Hippocampal formation (tissue), 2 donors: ENCODE data around the gene MYO9B.
A peak's percentile ranks its signal among the peaks of the same experiment; 100 is the strongest.

ENCODE experiments used
- DNase-seq, 2 donors: peaks; one replicate each; lab custom pipeline; 2025; lab: John Stamatoyannopoulos, UW

The MYO9B gene

DNA sequence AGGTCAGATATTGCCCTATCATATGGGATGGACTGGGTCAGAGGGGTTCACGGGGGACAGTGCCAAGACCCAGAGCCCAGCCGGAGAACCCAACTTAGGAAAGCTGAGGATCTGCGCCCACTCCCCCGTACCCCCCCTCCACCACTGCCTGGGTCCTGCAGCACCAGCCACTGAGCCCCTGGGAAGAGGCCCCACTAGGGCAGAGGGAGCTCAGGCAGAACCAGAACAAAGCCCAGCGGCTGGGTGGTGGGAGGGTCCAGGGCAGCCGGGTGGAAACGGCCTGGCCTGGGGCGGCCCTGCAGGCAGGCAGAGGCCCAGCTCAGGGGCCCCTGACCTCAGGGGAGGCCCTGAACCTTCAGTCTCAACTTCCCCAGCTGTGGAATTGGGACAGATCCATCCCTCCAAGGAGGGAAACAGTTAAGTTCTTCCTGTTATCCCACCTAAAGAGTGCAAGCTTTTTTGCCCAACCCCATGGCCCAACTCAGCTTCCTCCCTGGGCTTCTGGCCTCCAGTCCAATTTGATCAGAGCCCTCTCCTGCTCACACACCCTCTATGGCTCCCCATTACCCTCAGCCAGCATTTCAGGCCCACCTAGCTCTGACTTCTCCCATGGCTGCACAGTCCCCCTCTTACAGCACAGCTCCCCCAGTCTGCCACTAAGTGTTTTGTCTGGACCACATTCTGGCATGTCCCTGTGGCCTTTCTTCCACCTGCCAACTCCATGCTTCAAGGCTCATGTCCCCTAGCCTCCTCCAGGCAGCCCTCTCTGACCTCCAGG, 167.0 kb downstream of the MYO9B start:
- DNase-seq: no peak

DNA sequence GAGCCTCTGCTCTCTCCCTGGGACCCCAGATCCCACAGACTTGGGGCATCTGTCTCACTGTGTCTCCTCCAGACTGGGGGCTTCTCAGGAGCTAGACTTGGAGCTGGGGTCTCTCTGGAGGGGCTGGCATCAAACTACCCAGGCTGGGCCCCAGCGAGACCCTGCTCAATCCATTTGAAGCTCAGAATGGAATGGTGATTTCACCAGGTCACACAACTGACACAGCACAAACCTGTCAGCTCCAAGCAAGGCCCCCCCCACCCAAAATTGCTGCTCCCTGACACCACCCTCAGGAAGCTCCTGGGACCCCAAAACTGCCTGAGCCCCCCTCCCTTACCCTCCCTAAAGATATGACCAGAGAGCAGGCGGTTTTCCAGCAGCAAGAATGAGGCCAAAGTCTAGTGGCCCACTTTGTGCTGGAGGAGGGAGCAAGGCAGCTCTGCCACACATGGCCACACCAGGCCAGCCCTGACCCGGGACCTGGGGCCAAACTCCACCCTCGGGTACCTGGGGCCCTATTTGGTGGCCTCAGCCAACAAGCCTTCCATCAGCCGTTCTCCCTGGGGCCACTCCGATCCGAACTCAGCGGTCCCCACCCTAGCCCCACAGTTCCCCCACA, 167.7 kb downstream of the MYO9B start:
- DNase-seq: no peak

DNA sequence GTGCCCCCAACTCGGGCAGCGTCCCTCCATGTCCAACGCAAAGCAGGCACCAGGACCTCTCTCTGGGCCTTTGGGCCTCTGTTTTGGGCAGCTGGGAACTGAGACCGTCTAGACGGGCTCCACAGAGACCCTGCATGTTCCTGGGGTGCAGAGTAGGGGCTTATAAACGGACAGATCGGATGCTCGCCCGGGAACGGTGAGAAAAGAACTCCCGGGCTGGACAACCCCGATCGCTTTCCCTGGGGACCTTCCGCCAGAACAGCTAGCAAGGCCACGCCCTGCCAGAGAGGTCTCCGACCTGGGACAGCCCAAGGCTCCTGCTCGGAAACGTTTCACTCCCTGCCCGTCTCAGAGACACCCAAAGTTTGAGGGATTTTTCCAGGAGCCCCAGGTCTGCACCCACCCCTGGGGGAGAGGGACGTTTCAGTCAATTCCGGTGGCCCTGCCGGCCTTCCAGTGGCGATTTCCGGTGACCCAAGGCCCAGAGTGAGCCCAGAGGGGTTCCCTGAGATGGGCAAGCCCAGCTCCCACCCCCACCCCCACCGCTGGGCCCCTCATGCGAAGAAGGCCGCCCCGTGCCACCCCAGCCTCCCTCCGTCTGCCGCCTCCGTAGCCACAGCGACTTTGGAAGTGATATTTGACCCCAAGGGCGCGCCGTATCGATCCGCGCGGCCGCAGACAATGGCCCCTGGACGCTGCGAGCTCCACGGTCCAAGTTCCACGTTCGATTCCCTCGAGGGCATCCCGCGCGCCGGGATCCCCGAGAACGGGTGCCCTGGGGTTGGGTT, 168.4 kb downstream of the MYO9B start:
- DNase-seq: no peak

DNA sequence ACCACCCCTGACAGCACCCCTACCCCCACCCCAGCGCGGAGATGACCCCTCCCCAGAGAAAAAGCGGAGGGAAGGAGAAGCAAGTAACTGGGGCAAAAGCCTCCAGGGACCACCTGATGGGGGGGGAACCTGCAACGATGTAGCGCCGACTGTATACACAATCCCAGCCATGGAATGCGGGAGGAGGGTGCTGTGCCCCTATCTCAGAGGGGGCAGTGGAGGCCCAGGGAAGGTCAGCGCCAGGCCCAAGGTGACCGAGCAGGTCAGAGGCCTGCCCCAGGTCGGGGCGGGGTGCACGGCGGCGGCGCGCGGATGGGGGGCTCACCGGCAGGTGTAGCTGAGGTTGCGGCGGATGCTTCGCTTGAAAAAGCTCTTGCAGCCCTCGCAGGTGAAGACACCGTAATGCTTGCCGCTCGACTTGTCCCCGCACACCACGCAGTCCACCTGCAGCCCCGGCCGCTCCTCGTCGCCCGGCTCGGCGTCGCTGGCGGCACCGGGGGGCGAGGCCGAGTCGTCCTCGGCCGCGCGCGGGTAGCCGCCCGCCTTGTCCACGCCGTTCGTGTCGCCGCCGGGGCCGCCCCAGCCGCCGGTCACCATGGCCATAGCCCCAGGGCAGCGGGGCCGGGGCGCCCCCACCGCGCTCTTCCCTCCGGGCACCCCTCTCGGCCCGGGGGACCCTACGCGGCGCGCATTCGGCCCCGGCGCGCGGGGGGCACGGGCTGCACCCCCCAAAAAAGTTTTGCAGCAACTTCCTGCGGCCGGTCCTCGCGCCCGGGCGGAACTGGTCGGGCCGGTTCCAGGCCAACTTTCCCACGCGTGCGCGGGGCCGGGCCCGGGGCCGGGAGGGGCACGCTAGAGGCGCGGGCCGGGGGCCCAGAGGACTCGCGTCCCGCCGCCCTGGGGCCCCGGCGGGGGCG, 169.3 kb downstream of the MYO9B start:
- no peak for DNase-seq

DNA sequence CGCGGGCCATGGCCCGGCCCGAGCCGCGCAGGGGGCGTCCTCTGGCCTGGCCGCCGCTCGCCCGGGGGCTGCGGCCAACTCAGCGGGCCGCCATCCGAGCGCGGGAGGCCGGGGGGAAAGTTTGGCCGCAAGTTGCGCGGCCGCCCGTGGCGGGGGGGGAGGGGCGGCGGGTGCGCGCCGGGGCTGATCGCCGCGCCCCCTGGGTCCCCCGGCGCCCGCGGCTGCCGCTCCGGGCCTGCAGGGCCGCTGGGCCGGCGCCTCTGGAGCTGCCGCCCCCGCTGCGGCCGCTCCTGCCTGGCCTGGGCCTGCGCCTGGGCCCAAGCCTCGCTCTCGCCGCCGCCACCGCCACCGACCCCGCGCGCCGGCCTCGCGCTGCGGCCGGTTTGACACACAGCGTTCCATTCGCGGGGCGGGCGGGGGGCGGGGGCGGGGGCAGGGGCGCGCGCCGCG, 170.0 kb downstream of the MYO9B start, which contains the start of gene NR2F6:
Gene NR2F6, minus strand, starts transcription at position 385 of the 450 bp plus-strand sequence. CDS start 699 bp downstream, outside the sequence.
- DNase-seq: no peak

DNA sequence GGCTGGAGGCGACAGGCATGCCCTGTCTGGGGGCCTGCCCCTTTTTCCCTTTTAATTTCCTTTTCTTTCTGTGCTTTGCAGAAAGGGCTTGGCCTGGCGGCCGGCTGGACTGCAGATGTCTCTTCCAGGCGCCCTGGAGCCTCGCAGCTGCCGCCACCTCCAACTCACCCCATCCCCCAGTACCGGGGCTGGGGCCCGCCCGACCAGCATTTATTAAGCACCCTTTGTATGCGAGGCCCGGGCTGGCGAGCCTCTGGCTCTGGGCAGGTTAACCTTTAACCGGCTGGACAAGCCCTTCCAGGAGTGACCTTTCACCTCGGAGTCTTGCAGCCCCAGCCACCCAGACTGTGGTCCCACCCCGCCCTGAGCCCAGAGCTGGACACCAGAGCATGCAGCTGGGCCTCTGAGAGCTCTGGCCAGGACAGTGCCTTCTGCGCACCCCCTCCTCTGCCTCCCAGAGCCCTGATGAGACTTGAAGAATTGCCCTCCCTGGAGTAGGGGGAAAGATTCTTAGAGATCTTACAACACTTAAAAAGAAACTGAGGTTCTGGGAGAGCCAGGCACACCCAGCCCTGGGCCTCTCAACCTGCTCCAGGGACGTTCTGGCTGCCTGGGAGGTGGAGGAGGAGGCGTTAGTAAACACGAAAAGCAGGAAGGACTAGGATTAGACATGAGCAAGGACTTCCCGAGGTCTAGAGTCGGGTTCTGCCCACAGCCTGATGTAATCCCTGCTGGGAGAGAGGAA, 171.3 kb downstream of the MYO9B start:
- DNase-seq: no peak

DNA sequence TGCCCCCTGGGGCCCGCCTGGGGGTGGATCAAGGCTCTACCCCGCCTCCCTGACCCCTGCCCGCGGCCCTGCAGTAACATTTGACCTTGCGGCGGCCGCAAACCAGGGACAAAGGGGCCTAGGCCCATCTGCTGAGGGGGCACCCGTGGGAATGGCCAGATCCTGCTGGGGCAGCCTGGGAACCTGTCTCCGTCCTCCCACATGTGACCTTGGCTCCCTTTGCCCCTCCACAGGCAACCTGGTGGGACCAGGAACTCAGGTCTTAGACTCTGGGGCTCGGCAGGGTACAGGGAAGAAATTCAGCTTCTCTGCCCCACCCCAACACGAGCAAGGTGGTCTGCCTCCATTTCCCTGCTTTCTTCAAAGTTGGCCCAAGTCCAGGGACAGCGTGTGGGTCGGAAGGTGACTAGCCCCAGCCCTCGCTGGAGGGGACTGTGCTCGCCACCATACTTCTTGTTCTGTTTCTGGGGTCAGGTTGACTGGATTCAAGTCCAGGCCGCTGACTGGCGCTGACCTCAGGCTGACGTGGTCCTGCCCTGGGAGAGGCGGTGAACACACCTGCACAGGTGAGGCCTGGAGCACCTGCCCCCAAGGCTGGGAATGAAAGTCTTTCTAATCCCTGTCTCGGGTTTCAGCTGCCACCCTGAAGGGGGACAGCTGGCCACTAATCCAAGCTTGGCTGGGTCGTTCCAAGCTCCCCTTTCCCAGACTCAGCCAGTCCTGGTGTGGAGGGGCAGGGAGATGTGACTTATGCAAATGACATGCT, 172.6 kb downstream of the MYO9B start:
- DNase-seq: no peak

DNA sequence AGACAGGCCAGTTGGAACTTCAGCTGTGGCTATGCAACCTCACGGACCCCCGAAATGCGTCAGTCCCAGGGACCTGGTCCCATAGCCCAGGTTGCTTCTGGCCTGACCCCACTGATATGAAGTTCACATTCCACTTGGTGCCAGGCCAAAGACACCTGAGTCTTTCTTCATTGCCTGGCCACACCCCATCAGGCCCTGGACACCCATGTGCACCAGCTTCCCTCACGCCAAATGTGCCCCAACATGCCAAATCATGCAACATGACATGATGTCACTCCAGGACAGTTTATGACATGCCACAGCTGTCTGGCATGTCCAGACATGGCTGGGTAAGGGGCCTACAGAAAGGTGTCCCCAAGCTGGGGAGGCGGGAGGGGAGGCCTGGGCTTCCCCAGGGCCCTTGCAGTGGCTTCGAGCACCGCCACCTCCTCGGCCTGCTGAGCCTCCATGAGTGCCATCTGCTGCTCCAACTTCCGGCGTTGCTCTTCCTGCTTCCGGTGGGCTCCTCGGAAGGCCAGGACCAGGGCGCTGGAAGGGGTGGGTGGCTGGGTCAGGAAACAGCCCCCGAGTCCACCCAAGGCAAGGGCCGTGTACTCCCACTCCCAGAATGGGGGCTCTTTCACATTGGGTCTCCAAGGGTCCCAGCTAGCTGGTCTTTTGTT, 174.4 kb downstream of the MYO9B start:
- no peak for DNase-seq

DNA sequence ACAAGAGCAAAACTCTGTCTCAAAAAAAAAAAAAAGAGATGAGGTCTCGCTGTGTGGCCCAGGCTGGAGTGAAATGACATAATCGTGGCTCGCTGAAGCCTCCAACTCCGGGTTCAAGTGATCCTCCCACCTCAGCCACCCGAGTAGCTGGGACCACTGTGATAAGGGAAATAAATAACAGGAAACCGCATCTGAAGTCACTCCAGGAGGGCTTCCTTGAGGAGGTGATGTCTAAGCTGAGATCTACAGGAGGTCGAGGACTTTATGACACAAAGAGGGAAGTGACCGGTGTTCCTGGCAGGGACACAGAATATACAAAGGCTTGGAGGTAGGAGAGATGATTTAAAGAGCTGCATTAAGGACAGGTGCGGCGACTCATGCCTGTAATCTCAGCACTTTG, 179.1 kb downstream of the MYO9B start:
- DNase-seq: no peak

DNA sequence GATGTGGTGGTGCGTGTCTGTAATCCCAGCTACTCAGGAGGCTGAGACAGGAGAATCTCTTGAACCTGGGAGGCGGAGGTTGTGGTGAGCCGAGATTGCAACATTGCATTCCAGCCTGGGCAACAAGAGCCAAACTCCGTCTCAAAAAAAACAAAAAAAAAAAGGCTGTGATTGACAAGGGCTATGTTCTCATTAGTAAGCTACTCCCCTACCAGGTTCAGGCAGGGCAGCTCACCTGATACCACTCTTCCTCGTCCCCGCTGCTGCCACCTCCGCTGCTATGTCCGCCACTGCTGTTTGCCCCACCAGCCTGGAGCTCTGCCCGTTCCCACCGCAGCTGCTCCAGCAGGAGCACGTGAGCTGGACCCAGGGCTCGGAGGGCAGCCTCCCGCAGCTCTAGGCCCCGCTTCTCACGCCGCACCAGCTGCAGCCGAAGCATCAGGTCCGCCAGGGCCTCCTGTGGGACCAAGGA, 179.6 kb downstream of the MYO9B start:
- DNase-seq: no peak

DNA sequence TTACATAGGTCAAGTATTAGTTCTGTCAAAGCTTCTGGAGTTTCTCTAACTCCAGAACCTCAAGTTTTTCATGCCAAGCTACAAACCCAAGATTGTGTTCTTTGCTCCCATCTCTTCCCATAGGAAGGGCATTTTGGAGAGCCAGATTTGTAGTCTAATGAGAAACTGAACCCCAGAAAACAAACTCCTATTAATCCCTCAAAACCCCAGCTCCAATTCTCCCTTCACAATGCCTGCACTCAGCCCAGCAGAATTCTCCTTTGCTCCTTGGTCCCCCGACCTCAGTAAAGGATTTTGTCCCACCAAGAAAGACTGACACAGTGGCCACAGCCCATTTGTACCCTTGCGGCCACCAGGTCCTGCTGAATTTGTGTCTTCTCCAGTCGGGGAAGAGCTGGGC, 180.6 kb downstream of the MYO9B start:
- DNase-seq: no peak

DNA sequence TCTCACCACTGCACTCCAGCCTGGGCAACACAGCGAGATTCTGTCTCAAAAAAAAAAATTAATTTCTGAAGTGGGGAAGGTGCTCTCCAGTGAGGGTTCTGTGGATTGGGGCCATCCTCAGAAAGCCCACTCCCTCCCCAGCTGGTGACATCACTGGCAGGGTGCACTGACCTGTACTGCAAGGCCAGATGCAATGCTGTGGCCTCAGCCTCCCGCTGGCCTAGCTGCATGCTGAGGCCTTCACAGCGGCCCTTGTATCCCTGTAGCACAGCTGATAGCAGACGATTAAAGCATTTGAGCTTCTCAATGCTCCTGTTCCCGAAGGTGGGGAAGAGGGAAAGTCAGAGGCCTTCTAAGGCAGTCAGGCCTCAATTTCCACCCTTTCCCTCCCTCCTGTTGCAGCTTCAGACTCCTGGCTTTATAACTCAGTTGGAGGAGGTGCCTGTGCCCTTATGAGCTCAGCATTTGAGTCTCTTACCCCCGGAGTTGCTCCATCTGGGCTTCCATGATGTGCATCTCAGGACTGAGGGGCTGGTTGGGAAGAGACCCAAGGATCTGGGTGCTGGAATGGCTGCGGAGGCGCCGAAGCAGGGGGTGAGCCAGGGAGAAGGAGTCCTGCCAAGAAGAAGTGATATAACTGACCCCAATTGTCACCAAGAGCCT, 183.7 kb downstream of the MYO9B start:
- no peak for DNase-seq

DNA sequence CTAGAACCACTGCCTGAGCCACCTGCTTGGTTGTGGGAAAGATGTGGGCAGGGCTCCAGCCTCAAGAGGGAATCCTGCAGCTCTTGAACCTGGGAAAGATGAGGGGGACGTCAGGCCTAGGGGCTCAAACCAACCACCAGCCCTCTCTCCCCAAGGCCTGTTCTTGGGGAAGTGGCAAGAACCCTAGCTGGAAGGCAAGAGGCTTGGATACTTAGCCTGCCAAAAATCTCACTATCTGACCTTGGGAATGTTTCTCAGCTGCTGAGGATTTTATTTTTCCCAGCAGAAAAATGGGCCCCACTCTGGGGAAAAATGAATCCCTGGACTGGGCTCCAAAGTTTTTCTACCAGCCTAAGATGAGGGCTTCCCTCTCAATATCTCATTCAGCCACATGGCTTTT, 184.4 kb downstream of the MYO9B start:
- no peak for DNase-seq

DNA sequence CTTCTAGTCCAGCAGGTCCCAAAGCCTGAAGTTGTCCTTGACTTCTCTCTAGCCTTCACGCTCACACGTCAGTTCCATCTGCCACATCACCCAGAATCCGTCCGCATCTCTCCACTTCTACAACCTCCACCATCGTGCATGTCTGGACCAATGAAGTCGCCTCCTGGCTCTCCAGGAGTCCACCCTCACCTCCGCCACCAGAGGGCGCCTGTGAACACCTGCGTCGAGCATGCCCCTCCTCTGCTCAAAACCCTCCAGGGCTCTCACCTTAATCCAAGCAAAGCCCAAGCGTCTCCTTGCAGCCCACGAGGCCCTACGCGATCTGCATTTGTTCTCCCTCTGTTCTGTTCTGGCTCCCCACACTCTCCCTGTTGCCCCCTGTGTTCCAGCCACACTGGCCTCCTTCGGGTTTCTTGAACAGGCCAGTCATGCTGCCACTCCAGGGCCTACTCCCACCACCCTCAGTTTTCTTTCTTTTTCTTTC, 185.3 kb downstream of the MYO9B start:
- peak in 1 of 2 donors; percentile 12 for DNase-seq

DNA sequence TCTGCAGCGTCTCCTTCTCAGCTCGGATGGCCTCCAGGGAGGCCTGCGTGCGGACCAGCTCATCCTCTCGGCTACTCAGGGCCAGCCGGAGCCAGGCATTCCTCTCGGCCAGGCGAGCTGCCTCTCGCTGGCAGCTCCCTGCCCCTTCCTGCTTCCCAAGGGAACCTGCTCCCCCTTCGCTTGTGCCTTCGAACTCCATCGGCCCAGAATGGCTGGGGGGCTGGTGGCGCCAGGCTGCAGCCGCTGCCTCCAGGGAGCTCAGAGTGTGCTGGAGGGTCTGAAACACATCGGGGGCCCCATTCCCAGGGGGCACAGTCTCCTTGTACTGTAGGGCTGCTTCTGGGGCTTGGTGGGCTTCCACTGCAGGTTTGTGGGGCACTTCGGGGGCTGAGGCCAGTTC, 187.0 kb downstream of the MYO9B start:
- DNase-seq: no peak
